MCF 10A (cell line): ENCODE results near the gene TARP.

ENCODE experiments used
- BruUV-seq: library from RNA; stranded (reverse); fragments of 400-500 nt; replicated peaks from 2 replicates; lab custom pipeline; 2021; lab: Mats Ljungman, UMichigan
- CTCF ChIA-PET: fragments of 300-600 bp; sonication (Branson Sonifier 250); formaldehyde crosslinking; extraction: SDS; loops from one replicate; lab custom pipeline; 2021; ENCODE audit warnings: antibody characterized with exemption, inconsistent platforms; lab: Yijun Ruan, JAX
- POLR2A ChIA-PET: fragments of 300-600, 350-650 bp; sonication (Branson Sonifier 250); formaldehyde crosslinking; extraction: SDS; loops from one replicate; lab custom pipeline; 2020; ENCODE audit warnings: antibody characterized with exemption, inconsistent platforms; lab: Yijun Ruan, JAX
- DNase-seq: peaks from one replicate; pipeline ENCODE4 v3.0.0-alpha.2; 2018; ENCODE audit not compliant: unreplicated experiment
- H3K27ac Mint-ChIP-seq: one replicate; pipeline ENCODE4 v1.8.0; 2022; ENCODE audit warnings: mild to moderate bottlenecking, low read depth, mixed read lengths; ENCODE audit not compliant: unreplicated experiment
- H3K27me3 Mint-ChIP-seq: one replicate; pipeline ENCODE4 v1.8.0; 2022; ENCODE audit warnings: mixed read lengths; ENCODE audit not compliant: insufficient read depth, unreplicated experiment
- H3K36me3 Mint-ChIP-seq: one replicate; pipeline ENCODE4 v1.8.0; 2022; ENCODE audit warnings: mild to moderate bottlenecking, moderate library complexity, mixed read lengths; ENCODE audit not compliant: insufficient read depth, unreplicated experiment
- H3K4me1 Mint-ChIP-seq: one replicate; pipeline ENCODE4 v1.8.0; 2022; ENCODE audit warnings: mixed read lengths; ENCODE audit not compliant: insufficient read depth, unreplicated experiment
- H3K4me3 Mint-ChIP-seq: one replicate; pipeline ENCODE4 v1.8.0; 2022; ENCODE audit warnings: mild to moderate bottlenecking, moderate library complexity, mixed read lengths; ENCODE audit not compliant: unreplicated experiment
- H3K9me3 Mint-ChIP-seq: one replicate; pipeline ENCODE4 v1.8.0; 2022; ENCODE audit warnings: mixed read lengths; ENCODE audit not compliant: unreplicated experiment
- CTCF ChIP-seq: fragments of 200-600 bp; IDR thresholded peaks from one replicate; pipeline ENCODE4 v1.8.0; 2022; ENCODE audit warnings: antibody characterized with exemption, mild to moderate bottlenecking; ENCODE audit not compliant: unreplicated experiment
- intact Hi-C: fragments of 100-400 bp; cut with micrococcal nuclease; formaldehyde crosslinking; loops from 2 replicates; pipeline ENCODE4 v1.14.1; 2022

Gene TARP

GRCh38 chr7:38318241-38318640 is 44.8 kb upstream of the TARP start:
- no peak for DNase-seq
- POLR2A ChIA-PET = interaction anchor here (0.7 kb wide), 1 partner anchor 16 kb away, joined by 3 read pairs; no protein-coding TSS in a partner anchor
- no peaks in the 10 kb centered on the region for H3K9me3 Mint-ChIP-seq
- CTCF ChIA-PET = interaction anchor here (0.6 to 7.4 kb wide), 17 partner anchors 12 to 419 kb away, joined by 3 to 43 read pairs (median 6); no protein-coding TSS in a partner anchor
- H3K36me3 Mint-ChIP-seq = no peaks in the 10 kb centered on the region
- H3K4me1 Mint-ChIP-seq = peaks cover 7% of the 10 kb centered on the region
- H3K27ac Mint-ChIP-seq = no peak overlapping the region
- TF ChIP-seq CTCF = no peak
- intact Hi-C loops = loop anchor here (1.0 to 2.0 kb wide), 4 partner anchors 95 to 417 kb away; no protein-coding TSS in a partner anchor
- peaks cover 19% of the 10 kb centered on the region for H3K27me3 Mint-ChIP-seq
- no TSS peak for BruUV-seq
- no peak overlapping the region for H3K4me3 Mint-ChIP-seq

GRCh38 chr7:38317515-38317914 is 44.1 kb upstream of the TARP start:
- BruUV-seq = no TSS peak
- Mint-ChIP-seq H3K9me3 (no peaks in the 10 kb centered on the region), H3K27me3 (peaks cover 17% of the 10 kb centered on the region), H3K4me3 (no peak overlapping the region), H3K27ac (no peak overlapping the region), H3K36me3 (no peaks in the 10 kb centered on the region), H3K4me1 (peaks cover 7% of the 10 kb centered on the region)
- TF ChIP-seq CTCF = no peak
- no peak for DNase-seq
- ChIA-PET POLR2A (no interaction called here), CTCF (interaction anchor here (0.9 to 7.4 kb wide), 14 partner anchors 13 to 418 kb away, joined by 3 to 41 read pairs (median 7); no protein-coding TSS in a partner anchor)
- intact Hi-C loops = no loop called here

- Mint-ChIP-seq H3K9me3 (no peaks in the 10 kb centered on the region), H3K4me1 (peaks cover 7% of the 10 kb centered on the region), H3K36me3 (no peaks in the 10 kb centered on the region), H3K27ac (no peak overlapping the region), H3K4me3 (no peak overlapping the region), H3K27me3 (peaks cover 17% of the 10 kb centered on the region)
- POLR2A ChIA-PET = no interaction called here
- no peak for DNase-seq
- intact Hi-C loops = no loop called here
- CTCF ChIA-PET = interaction anchor here (0.6 to 3.3 kb wide), 7 partner anchors 8 to 1821 kb away, joined by 3 to 38 read pairs (median 3); no protein-coding TSS in a partner anchor
- BruUV-seq = no TSS peak
- TF ChIP-seq CTCF = no peak
Observed at GRCh38 chr7:38316733-38317360, 43.4 kb upstream of the TARP start.

- no peaks in the 10 kb centered on the region for H3K4me1 Mint-ChIP-seq
- peaks cover 23% of the 10 kb centered on the region for H3K27me3 Mint-ChIP-seq
- no peak for DNase-seq
- BruUV-seq = no TSS peak
- no peaks in the 10 kb centered on the region for H3K36me3 Mint-ChIP-seq
- no peak overlapping the region for H3K27ac Mint-ChIP-seq
- ChIA-PET CTCF (interaction anchor here (1.4 to 1.8 kb wide), 2 partner anchors 55 to 209 kb away, joined by 3 to 7 read pairs; no protein-coding TSS in a partner anchor), POLR2A (interaction anchor here (0.8 kb wide), 1 partner anchor 414 kb away, joined by 4 read pairs; no protein-coding TSS in a partner anchor)
- no peaks in the 10 kb centered on the region for H3K9me3 Mint-ChIP-seq
- no peak for TF ChIP-seq CTCF
- H3K4me3 Mint-ChIP-seq = no peak overlapping the region
- intact Hi-C loops = no loop called here
Observed at GRCh38 chr7:38315410-38315809, 42.0 kb upstream of the TARP start.
